Prostate gland (tissue), 2 donors: Measurements from ENCODE around the gene TRIO. TPM values are rescaled to one million over a fixed set of nuclear protein-coding genes. Genes with fewer than 3 reads are reported as not detected.

ENCODE experiments used
- DNase-seq: peaks from one replicate; pipeline ENCODE4 v3.0.0-alpha.2; 2019; ENCODE audit warnings: low spot score
- H3K27ac ChIP-seq, 2 donors: fragments of 200-600 bp; sonication (generic); 2 replicates each; pipeline ENCODE4 v1.5.1; 2017 to 2019
- H3K27me3 ChIP-seq: fragments of 200-600 bp; sonication (generic); replicated peaks from 2 replicates; pipeline ENCODE4 v1.5.1; 2019; ENCODE audit not compliant: insufficient read depth
- H3K36me3 ChIP-seq, 2 donors: fragments of 200-600 bp; sonication (generic); 1 replicate in 1 of 2; 2 replicates in 1 of 2; pipeline versions ENCODE4 v1.5.1 to v1.8.1; 2017 to 2019
- H3K4me1 ChIP-seq: fragments of 200-600 bp; sonication (generic); replicated peaks from 2 replicates; pipeline ENCODE4 v1.5.1; 2019
- H3K4me3 ChIP-seq, 2 donors: fragments of 200-600 bp; sonication (generic); 2 replicates each; pipeline ENCODE4 v1.5.1; 2017 to 2019
- H3K9me3 ChIP-seq: fragments of 200-600 bp; sonication (generic); 2 replicates; pipeline ENCODE4 v1.5.1; 2017
- CTCF ChIP-seq, 4 experiments: fragments of 200-600 bp in 2 of 4; fragments of 450-650 bp in 2 of 4; sonication (generic) in 2 of 4; IDR thresholded peaks; 1 replicate in 3 of 4; 2 replicates in 1 of 4; pipeline ENCODE4 v1.5.1; 2016 to 2019; ENCODE audit warnings: antibody characterized with exemption in 4 of 4, mild to moderate bottlenecking in 2 of 4, moderate library complexity in 2 of 4
- POLR2A ChIP-seq: fragments of 450-650 bp; IDR thresholded peaks from one replicate; pipeline ENCODE4 v1.6.1; 2016; ENCODE audit warnings: antibody characterized with exemption, mild to moderate bottlenecking
- POLR2AphosphoS5 ChIP-seq: sonication (generic); formaldehyde crosslinking; IDR thresholded peaks from one replicate; pipeline ENCODE4 v1.6.1; 2017; ENCODE audit warnings: antibody characterized with exemption
- WGBS: methylation state at CpG from one replicate; pipeline ENCODE4 v1.1.5; 2018; 5-methylcytosine and 5-hydroxymethylcytosine counted together
- intact Hi-C: fragments of 100-400 bp; cut with DNase I; formaldehyde crosslinking; loops from one replicate; pipeline ENCODE4 v1.14.2; 2022
- total RNA-seq, 2 donors: library from RNA; depleted of rRNA; stranded (reverse); fragments of >200 nt; gene quantifications; one replicate each; pipeline ENCODE4 v1.1.0, GENCODE V29; 2016

The TRIO gene
- total RNA-seq, 2 donors from 2014 or later, result 90.3 to 197 TPM

DNA sequence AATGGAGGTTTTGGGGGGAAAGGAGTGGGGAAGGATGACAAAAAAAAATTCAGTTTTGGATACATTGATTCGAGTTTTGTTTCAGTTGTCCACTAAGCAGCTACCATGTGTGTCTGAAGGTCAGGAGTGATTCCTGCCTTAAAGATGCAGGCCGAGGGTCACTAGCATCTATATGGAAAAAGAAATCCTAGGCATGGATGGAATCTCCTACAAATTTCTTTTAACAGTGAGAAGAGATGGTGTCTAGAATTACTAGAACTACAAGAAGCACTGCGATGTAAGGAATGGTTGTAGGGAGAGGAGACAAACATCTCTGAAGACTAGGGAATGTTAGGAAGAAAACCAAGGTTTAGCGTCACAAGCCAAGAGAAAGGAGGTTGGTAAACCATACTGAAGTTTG lies 19.6 kb upstream of the TRIO start:
- H3K36me3 ChIP-seq, result no peaks in the 10 kb centered on the region
- H3K9me3 ChIP-seq, result no peaks in the 10 kb centered on the region
- 97% methylated on average over 4 of the region's 4 CpGs for WGBS
- no peaks in the 10 kb centered on the region for H3K4me1 ChIP-seq
- no peak for TF ChIP-seq POLR2A
- no peak for TF ChIP-seq POLR2AphosphoS5
- TF ChIP-seq CTCF (IDR thresholded peaks at IDR 0.05), result no peak
- no peak overlapping the region for H3K4me3 ChIP-seq
- H3K27ac ChIP-seq, result no peak overlapping the region
- intact Hi-C loops, result no loop called here
- no peaks in the 10 kb centered on the region for H3K27me3 ChIP-seq
- DNase-seq, result no peak

DNA sequence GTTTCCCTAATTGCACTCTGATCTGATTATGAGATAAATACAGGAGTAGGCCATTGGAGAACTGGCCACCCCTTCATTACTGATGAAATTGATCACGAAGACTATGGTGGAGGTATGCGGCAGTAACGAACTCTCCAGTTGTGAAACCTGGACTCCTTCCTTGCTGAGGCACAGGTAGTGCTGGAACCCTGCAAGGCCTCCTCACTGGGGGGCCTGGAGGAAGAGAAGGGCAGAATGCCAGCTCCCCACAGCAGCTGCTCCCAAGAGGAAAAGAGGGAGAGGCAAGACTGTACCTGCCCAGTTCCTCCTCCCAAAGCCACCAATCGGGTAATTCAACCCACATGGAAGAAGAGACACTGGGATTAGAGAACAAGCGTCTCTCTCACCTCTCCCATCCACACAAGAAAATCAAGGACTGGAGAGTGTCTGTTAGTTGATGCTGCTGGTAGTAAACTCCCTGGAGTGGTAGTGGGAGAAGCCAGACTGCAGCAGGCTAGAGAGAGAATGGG lies 19.1 kb upstream of the TRIO start:
- no peak overlapping the region for H3K27ac ChIP-seq
- no peaks in the 10 kb centered on the region for H3K9me3 ChIP-seq
- no peaks in the 10 kb centered on the region for H3K36me3 ChIP-seq
- WGBS, result 87% methylated on average over 5 of the region's 5 CpGs
- no peaks in the 10 kb centered on the region for H3K27me3 ChIP-seq
- no peak for TF ChIP-seq POLR2A
- TF ChIP-seq CTCF (IDR thresholded peaks at IDR 0.05), result no peak
- TF ChIP-seq POLR2AphosphoS5, result no peak
- H3K4me1 ChIP-seq, result no peaks in the 10 kb centered on the region
- no peak for DNase-seq
- intact Hi-C loops, result no loop called here
- no peak overlapping the region for H3K4me3 ChIP-seq

DNA sequence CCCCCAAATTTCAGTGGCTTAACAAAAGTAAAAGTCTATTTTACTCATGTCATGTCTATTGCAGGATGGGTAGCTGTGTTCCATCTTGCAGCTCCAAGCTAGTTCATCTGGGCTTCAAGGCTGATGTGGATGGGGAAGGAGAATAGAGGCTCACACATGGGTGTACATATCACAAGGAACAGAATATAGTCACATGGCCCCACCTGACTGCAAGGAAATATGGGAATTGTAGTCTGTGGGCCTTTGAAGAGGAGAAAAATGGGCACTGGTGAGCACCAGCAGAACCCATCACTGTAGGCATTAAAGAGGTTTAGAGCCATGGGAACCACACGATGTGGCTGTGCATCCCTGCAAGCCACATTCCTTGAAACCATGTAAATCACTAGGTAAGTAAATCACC lies 17.9 kb upstream of the TRIO start:
- Histone ChIP-seq H3K4me1 (no peaks in the 10 kb centered on the region), H3K36me3 (no peaks in the 10 kb centered on the region), H3K27ac (no peak overlapping the region), H3K9me3 (no peaks in the 10 kb centered on the region), H3K27me3 (no peaks in the 10 kb centered on the region), H3K4me3 (no peak overlapping the region)
- no peak for DNase-seq
- 78% methylated on average over 1 of the region's 1 CpG for WGBS
- no peak for TF ChIP-seq POLR2AphosphoS5
- no peak for TF ChIP-seq CTCF (IDR thresholded peaks at IDR 0.05)
- TF ChIP-seq POLR2A, result no peak
- intact Hi-C loops, result no loop called here

- TF ChIP-seq CTCF (IDR thresholded peaks at IDR 0.05) (no peak), POLR2AphosphoS5 (no peak), POLR2A (no peak)
- Histone ChIP-seq H3K36me3 (no peaks in the 10 kb centered on the region), H3K4me3 (no peak overlapping the region), H3K4me1 (no peaks in the 10 kb centered on the region), H3K27me3 (no peaks in the 10 kb centered on the region), H3K9me3 (no peaks in the 10 kb centered on the region), H3K27ac (no peak overlapping the region)
- intact Hi-C loops, result no loop called here
- no peak for DNase-seq
- WGBS, result 45% methylated on average over 3 of the region's 3 CpGs
Measured at GRCh38 chr5:14127587-14127986, 15.6 kb upstream of the TRIO start.

- Histone ChIP-seq H3K9me3 (no peaks in the 10 kb centered on the region), H3K27me3 (no peaks in the 10 kb centered on the region), H3K4me3 (no peak overlapping the region), H3K27ac (no peak overlapping the region), H3K4me1 (no peaks in the 10 kb centered on the region), H3K36me3 (no peaks in the 10 kb centered on the region)
- intact Hi-C loops, result no loop called here
- TF ChIP-seq CTCF (IDR thresholded peaks at IDR 0.05) (no peak), POLR2A (no peak), POLR2AphosphoS5 (no peak)
- no peak for DNase-seq
Measured at GRCh38 chr5:14128079-14128478, 15.1 kb upstream of the TRIO start.
